Right forelimb (tissue), 1 donor: ENCODE measurements around the gene IL16.
A peak's percentile ranks its signal among the peaks of the same experiment; 100 is the strongest.
"Not testable (repeated sequence)": the region's sequence is repeated elsewhere in the genome, so short reads cannot be mapped to it uniquely, and the experiment has no call there.

Experiments used
- DNase-seq: peaks from one replicate; pipeline ENCODE4 v3.0.0-alpha.2; 2018

Gene IL16

GRCh38 chr15:81196576-81197254, at the start of gene IL16:
Gene IL16, plus strand, starts transcription at chr15:81196879. Its CDS starts 28,521 bp downstream, at chr15:81225400.
- DNase-seq, result no peak

- DNase-seq, result no peak
Observed at GRCh38 chr15:81151389-81151788, 45.3 kb upstream of the IL16 start.

GRCh38 chr15:81152339-81152738, 44.3 kb upstream of the IL16 start:
- DNase-seq, result no peak

GRCh38 chr15:81152799-81153198, 43.9 kb upstream of the IL16 start:
- no peak for DNase-seq

GRCh38 chr15:81155375-81156218, 41.1 kb upstream of the IL16 start:
- DNase-seq, result no peak

- no peak for DNase-seq
Observed at GRCh38 chr15:81156324-81156723, 40.4 kb upstream of the IL16 start.

- no peak for DNase-seq
Observed at GRCh38 chr15:81157195-81157938, 39.3 kb upstream of the IL16 start.

- no peak for DNase-seq
Observed at GRCh38 chr15:81157939-81158223, 38.8 kb upstream of the IL16 start.

- DNase-seq, result not testable (repeated sequence)
Observed at GRCh38 chr15:81158561-81158960, 38.1 kb upstream of the IL16 start.

- DNase-seq, result peak; percentile 86
Observed at GRCh38 chr15:81160312-81161159, 36.1 kb upstream of the IL16 start.

GRCh38 chr15:81161160-81161673, 35.5 kb upstream of the IL16 start:
- no peak for DNase-seq

GRCh38 chr15:81161851-81162250, 34.8 kb upstream of the IL16 start:
- DNase-seq, result no peak

GRCh38 chr15:81163961-81164800, 32.5 kb upstream of the IL16 start:
- no peak for DNase-seq

GRCh38 chr15:81165535-81165934, 31.1 kb upstream of the IL16 start:
- DNase-seq, result no peak

GRCh38 chr15:81166636-81167305, 29.9 kb upstream of the IL16 start:
- DNase-seq, result no peak

- no peak for DNase-seq
Observed at GRCh38 chr15:81168131-81168526, 28.6 kb upstream of the IL16 start.

- no peak for DNase-seq
Observed at GRCh38 chr15:81168644-81169043, 28.0 kb upstream of the IL16 start.

- DNase-seq, result no peak
Observed at GRCh38 chr15:81170511-81170910, 26.2 kb upstream of the IL16 start.

- no peak for DNase-seq
Observed at GRCh38 chr15:81171286-81171685, 25.4 kb upstream of the IL16 start.

- DNase-seq, result no peak
Observed at GRCh38 chr15:81174125-81174791, 22.4 kb upstream of the IL16 start.
